DMS153 (cell line): ENCODE results near the gene STK4.

Source experiments
- DNase-seq: peaks from one replicate; lab custom pipeline; 2025; lab: John Stamatoyannopoulos, UW

The STK4 gene

DNA sequence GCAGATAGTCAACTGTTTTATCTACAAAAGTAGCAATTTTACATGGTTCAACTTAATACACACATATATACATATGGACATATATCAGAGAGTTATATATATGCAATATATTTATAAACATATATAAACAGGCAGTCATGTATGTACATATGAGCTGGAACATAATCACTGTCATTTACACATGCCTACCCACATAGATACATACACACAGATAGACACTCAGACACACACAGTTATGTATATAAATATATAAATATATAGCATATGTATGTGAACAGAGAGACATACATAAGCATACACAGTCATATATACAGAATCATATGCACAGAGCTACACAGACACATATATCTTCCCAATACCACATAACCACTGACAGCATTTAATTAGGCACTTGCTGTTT is 146.4 kb downstream of the STK4 start:
- DNase-seq = no peak

DNA sequence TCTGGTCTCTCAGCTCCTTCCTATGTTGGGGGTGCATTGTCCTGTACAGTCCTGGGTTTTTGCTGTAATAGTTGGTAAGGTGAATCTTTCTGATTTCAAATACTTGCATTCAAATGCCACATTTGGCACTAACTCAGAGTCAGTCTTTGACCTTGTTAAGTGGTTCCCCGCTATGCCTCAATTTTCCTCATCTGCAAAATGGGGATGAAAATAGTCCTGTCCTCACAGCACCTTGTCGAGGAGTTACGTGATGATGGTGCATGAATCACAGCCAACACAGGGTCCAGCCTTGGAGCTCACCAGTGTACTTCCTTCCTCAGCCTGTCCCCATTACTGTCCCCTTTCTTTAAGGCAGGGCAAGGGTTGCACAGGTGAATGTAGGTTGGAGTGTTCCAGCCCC is 147.6 kb downstream of the STK4 start:
- DNase-seq = no peak

GRCh38 chr20:45114465-45115385 is 148.4 kb downstream of the STK4 start, which contains the start of gene WFDC5:
WFDC5 (minus strand) TSS chr20:45115174; CDS start chr20:45115083, 91 bp downstream.
- no peak for DNase-seq

GRCh38 chr20:45115386-45115774 is 149.1 kb downstream of the STK4 start:
- DNase-seq = no peak

DNA sequence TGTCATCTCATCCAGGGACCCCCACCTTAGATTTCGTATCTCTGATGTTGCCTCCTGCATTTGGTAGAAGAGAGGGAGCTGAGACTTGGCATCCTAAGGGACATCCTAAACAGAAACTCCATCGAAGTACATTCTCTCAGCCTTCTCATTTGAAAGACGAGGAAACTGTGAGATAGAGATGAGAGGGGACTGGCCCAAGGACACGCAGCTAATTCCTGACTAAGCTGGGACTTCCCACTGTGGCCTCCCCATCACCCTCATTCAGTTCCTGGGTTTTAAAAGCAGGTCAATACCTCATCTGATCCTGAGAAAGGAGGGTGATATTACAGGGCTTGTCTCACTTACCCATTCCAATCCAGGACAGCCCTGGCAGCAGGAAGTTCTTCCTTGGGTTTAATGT is 149.5 kb downstream of the STK4 start:
- DNase-seq = no peak

DNA sequence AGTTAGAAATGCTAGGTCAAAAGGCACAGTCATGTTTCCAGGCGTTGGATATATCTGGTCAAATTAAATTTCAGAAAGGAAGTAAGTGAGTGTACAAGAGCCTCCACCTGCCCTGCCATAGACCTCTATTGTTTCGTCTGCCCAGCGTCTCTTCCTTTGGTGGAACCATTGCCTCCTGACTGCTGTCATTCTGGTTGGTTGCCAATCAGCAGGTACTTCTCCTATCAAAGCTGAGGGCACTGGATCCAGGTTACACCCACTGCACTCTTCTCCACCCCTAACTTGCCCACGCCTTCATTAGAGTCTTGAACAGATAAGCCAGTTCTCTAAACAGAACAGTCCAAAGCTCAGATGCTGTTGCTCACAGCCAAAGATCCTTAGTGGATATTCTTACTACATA is 151.3 kb downstream of the STK4 start:
- peak; percentile 6 for DNase-seq

DNA sequence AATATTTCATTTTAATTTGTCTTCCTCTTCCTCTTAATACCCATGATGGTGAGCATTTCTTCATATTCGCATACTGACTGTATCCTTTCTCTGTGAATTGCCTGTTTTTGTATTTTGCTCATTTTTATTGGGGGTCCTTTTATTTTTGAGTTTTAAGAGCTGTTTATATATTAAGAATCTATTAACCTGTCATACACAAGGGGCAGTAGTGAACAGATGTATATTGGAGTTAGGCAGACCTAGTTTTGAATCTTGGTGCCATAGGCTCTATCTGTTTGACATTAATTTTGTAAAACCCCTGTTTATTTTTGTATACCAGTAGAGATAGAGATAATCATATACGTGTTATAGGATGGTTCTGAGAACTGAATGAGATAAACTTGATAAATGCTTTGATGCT is 151.7 kb downstream of the STK4 start:
- DNase-seq = no peak

DNA sequence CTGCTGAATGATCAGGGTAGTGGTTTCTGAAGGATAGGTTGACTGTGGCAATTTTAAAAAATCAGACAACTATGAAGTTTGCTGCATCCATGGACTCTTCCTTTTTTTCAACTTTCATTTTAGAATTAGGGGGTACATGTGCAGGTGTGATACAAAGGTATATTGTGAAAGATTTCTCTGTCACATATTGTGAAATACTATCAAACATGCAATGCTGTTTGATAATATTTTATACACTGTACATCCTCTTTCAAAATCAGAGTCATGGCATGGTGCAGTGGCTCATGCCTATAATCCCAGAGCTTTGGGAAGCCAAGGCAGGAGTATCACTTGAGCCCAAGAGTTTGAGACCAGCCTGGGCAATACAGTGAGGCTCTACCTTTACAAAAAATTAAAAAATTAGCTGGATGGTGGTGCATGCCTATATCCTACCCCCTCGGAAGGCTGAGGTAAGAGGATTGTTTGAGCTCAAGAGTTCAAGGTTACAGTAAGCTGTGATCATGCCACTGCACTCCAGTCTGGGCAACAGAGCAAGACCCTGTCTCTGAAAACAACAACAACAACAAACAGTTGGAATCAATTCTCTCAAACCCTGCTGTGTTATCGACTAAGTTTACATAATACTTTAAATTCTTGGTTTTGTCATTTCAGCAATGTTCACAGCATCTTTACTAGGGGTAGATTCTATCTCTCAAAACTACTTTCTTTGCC is 153.4 kb downstream of the STK4 start:
- no peak for DNase-seq

DNA sequence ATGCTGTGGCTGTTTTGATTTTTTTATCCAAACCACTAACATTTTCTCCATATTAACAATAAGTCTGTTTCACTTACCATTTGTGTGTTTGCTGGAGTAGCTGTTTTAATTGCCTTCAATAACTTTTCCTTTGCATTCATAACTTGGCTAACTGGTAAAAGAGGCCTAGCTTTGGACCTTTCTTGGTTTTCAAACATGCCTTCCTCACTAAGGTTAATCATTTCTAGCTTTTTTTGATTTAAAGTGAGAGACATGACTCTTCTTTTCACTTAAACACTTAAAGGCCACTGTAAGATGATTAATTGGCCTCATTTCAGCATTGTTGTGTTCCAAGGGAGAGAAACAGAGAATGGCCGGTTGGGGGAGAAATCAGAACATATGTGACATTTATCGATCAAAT is 155.1 kb downstream of the STK4 start:
- DNase-seq = no peak

- no peak for DNase-seq
These were observed 158.1 kb downstream of the STK4 start, which contains the start of gene WFDC12 for GRCh38 chr20:45124365-45124764. WFDC12 (minus strand) TSS chr20:45124465; CDS start chr20:45124447, 18 bp downstream.

GRCh38 chr20:45128099-45128498 is 161.8 kb downstream of the STK4 start:
- DNase-seq = no peak
